CD4-positive, alpha-beta T cell treated with Interferon alpha-2 for 1 hour (primary cell): Measurements from ENCODE around the gene VPS26C.
"Not testable (repeated sequence)": the region's sequence is repeated elsewhere in the genome, so short reads cannot be mapped to it uniquely, and the experiment has no call there.

Experiments used
- DNase-seq, 2 donors: peaks; one replicate each; pipeline ENCODE4 v3.0.0-alpha.2; 2020 to 2022

The VPS26C gene

DNA sequence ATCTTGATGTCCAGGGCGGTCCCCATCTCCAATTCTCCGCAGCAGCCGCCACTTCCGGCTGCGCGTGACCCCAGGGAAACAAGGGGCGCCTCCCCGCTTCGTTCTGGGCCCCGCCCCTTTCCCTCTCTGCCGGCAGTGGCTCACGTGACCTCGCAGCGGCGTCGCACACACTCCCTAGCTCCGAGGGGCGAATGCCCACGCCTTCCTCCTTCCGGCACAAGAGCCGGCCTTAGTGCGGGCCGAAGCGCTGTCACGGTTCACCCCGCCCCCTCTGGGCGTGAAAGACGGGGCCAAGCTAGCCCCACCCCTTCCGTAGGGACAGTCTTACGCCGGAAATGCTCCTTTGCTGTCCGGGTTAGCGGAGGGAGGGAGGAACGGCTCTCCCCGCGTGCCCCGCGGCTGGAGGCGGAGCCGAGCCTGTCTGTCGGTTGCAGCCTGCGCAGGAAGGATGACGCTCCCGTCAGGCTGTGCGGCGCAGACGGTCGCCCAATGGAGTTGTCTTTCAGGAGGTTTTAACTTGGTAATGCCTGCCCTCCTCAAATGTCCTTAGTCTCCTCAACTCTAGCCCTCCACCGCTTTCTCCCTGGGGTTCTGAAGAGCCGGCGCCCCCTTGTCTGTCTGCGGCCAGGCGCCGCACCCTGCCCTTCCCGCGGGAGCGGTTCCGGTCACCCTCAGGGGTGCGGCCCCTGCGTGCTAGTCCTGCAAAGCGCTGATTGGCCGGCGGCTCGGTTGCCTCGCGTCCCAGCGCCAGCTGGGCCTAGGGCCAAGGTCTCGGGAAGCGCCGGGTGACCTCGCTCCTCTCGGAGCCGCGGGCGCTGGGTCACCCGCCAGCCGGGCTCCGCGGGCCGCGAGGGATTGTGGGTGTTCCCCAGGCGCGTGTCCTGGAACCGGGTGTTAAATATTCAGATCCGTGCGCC, at the start of gene VPS26C:
Gene VPS26C (minus strand): TSS at position 66 of the 917 bp plus-strand sequence. CDS start 40 bp downstream, at position 26.
- DNase-seq, result peak; percentile 99

DNA sequence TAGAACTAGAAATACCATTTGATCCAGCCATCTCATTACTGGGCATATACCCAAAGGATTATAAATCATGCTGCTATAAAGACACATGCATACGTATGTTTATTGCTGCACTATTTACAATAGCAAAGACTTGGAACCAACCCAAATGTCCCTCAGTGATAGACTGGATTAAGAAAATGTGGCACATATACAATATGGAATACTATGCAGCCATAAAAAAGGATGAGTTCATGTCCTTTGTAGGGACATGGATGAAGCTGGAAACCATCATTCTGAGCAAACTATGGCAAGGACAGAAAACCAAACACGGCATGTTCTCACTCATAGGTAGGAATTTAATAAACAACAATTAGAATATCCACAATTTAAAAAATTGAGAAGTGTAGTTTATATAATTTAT, 48.9 kb upstream of the VPS26C start:
- not testable (repeated sequence) for DNase-seq

DNA sequence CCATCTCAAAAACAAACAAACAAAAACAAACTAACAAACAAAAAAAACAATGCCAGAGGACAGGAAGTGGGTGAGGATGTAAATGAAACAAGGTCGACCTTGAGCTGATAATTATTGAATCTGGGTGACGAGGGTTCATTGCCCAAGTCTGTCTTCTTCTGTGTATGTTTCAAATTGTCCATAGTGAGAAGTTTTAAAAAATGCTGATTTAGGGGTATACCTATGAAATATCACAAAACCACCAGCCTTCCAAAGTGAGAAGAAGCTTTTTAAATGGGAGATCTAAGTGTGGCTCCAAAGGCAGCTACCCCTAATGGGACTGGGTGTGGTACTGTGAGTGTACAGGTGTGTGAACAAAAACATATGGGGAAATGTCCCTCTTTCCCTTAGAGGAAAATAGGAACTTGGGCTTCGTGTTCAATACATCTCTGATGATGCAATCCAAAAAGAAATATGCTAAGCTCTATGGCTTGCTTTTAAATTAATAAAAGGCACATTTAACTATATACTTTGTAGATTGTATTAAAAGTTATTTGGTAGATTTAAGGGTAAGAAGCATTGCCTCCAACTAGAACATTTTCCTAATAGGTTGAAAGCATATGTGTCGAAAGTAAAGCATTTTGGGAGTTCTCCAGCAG, 33.1 kb upstream of the VPS26C start:
- no peak for DNase-seq

DNA sequence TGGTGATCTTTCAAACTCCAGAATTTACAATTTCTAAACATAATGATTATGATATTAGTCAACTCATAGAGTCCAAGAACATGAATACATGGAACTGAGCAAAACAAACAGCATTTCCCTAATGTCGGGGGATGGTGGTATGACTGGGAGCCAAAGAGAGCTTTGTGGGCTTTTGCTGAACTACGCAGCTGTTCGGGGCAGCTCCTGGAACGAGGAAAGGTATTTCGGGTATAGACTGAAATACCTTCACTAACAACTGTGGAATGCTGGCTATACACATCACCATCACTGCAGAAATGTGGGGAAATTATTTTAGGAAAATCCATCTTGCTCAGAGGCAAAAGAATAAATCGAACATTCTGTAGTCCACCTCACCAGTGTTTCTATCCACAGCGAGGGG, 30.2 kb upstream of the VPS26C start:
- no peak for DNase-seq

DNA sequence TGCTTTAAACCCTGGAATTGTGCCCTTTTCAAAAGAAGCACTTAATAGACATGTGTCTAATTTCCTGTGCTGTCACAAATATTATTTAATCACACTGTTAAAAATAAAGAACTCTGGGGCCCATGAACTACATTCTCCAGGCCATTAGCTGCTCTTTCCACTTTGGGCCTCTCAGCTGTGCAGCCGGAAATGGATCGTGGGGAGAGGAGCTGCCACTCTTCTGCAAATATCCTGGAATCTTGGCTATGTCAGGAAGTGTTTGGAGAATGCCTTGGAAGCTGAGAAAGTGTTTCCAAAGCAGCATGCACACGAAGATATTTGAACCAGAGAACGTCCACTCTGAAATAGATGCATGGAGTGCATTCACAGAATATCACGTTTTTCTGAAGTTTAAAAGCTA, 27.5 kb upstream of the VPS26C start:
- DNase-seq, result no peak

DNA sequence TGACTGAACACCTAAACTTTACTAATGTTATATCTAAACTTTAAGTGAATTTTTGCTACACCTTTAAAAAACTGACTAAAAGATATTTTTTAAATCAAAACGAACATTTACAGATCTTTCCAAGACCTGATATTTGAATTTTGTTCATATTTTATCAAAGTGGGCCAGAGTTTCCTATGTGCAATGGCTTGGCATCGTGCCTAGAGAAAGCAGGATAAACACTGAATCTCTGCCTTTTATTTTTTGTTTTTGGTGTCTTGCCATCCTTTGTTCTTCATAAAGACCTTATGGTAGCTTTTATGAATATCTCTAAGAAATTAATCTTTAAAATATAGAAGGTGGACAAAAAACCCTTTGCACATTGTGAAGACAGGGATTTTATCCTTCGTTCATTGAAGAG, 25.8 kb upstream of the VPS26C start:
- no peak for DNase-seq

DNA sequence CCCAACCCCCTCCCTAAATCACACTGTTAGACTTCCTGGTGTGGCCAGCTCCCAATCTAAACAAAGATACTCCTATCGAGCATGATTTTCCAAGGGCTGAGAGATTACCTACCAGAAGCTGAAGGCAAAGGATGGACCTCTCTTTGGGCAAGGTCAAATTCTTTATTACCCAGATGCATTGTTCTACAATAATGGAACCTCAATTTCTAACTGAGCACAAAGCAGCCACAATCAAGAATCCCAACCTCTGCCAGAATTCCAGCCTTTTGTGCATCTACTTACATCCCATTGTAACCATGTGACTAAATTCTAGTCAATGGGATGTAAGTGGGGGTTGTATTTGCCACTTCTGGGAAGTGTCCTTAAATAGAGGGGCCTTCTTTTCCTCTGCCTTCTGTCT, 24.9 kb upstream of the VPS26C start:
- no peak for DNase-seq

DNA sequence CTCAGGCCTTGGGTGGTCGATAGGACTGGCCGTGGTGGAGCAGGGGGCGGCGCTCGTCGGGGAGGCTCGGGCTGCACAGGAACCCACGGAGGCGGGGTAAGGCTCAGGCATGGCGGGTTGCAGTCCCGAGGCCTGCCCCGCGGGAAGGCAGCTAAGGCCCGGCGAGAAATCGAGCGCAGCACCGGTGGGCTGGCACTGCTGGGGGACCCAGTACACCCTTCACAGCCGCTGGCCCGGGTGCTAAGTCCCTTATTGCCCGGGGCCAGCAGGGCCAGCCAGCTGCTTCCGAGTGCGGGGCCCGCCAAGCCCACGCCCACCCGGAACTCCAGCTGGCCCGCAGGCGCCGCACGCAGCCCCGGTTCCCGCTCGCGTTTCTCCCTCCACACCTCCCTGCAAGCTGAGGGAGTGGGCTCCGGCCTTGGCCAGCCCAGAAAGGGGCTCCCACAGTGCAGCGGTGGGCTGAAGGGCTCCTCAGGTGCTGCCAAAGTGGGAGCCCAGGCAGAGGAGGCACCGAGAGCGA, 16.1 kb upstream of the VPS26C start:
- DNase-seq, result not testable (repeated sequence)

DNA sequence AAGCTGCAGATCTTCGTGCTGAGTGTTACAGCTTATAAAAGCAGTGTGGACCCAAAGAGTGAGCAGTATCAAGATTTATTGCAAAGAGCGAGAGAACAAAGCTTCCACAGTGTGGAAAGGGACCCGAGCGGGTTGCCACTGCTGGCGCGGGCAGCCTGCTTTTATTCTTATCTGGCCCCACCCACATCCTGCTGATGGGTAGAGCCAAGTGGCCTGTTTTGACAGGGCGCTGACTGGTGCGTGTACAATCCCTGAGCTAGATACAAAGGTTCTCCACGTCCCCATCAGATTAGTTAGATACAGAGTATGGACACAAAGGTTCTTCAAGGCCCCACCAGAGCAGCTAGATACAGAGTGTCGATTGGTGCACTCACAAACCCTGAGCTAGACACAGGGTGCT, 15.5 kb upstream of the VPS26C start:
- peak; percentile 9 to 41 for DNase-seq

DNA sequence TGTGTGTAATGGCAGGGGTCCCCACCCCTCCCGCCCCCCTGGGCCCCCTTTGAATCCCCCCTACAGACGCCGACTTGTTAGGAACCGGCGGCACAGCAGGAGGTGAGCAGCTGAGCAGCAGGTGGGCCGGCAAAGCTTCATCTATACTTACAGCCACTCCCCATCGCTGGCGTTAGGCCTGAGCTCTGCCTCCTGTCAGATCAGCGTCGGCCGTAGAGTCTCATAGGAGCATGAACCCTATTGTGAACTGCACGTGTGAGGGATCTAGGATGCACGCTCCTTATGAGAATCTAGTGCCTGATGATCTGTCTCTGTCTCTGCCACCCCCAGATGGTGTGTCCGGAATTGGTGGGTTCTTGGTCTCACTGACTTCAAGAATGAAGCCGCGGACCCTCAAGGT, 14.9 kb upstream of the VPS26C start:
- peak in 1 of 2 donors; percentile 17 for DNase-seq

DNA sequence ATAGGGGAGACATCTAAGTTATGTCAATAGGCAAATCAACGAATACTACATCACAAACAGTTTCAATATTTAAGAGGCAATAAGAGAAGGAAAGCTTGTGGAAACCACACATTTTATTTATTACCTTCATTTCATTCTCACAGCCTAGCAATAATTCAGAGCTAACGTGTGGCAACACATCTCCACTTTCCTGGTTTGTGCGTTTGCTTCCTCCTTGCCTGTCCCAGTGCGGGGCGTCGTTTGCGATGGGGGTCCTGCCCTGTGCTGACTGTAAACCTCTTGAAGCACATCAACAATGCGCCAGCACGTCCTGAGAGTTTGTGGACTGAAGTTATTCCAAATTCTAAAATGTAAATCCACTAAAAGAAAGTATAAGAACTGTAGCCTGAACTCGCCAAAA, 14.4 kb upstream of the VPS26C start:
- no peak for DNase-seq

DNA sequence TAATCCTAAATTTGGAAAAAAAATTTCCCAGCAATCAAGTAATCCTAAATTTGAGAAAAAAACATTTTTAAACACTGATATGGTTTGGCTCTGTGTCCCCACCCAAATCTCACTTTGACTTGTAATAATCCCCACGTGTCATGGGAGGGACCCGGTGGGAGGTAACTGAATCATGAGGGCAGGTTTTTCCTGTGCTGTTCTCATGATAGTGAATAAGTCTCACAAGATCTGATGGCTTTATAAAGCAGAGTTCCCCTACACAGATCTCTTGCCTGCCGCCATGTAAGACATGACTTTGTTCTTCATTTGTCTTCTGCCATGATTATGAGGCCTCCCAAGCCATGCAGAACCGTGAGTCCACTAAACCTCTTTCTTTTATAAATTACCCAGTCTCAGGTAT, 12.1 kb upstream of the VPS26C start:
- not testable (repeated sequence) for DNase-seq

DNA sequence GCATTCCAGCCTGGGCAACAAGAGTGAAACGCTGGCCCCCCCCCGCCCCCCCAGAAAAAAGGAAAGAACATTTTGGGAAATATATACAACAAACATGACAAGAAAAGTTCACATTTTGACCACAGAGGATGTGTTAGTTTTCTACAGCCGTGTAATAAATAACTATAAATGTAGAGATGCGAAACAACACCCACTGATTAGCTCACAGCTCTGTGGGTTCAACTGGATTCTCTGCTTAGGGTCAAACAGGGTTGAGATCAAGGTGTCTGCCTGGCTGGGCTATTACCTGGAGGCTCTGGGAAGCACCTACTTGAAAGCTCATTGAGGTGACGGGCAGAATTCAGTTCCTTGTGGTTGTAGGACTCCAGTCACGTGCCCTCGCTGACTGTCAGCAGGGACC, 11.1 kb upstream of the VPS26C start:
- no peak for DNase-seq

DNA sequence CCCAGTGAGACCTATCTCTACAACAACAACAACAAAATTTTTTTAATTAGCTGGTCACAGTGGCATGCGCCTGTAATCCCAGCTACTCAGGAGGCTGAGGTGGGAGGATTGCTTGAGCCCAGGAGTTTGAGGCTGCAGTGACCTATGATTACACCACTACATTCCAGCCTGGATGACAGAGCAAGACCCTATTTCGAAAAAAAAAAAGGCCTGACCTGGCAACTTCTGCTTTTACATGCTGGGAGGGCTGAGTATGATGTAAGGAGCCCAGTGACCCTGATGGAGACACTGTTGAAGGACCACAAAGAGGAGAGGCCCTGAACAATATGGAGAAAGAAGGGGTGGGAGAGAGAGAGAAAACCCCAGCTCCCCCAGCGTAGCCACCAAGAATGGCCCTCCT, 9.2 kb upstream of the VPS26C start:
- DNase-seq, result no peak

DNA sequence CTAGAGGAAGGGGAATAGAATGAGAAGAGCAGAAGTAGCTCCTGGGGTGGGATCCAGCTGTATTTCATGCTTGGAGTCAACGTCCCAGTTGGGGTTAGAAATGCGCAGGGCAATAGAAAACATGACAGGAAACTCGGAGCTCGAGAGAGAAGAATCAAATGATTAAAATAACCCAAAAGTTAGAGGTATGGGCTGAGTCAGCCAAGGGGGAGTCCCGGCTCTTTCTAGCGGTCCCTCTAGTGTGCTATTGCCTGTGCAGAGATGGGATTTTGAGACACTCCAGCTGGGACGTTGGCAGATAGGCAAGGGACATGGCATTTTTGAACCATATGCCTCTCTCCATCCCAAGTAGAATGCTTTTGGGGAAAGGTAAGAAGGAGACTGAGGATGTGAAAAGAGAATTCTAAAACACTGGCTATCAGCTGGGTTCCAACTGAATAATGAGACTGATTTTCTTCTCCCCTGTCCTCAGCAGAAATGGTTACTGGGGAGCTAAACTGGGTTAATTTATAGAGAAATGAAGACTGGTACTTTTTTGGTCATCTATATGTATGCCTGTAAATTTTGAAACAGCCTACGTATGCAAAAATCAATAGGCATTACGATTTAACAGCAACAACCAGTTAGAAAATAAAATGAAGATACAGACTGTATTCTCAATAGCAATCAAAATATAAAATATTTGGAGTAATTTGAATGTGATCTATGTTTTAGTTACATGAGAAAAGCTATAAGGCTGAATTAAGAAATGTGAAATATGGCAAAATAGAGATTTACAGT, 7.0 kb upstream of the VPS26C start:
- DNase-seq, result no peak

DNA sequence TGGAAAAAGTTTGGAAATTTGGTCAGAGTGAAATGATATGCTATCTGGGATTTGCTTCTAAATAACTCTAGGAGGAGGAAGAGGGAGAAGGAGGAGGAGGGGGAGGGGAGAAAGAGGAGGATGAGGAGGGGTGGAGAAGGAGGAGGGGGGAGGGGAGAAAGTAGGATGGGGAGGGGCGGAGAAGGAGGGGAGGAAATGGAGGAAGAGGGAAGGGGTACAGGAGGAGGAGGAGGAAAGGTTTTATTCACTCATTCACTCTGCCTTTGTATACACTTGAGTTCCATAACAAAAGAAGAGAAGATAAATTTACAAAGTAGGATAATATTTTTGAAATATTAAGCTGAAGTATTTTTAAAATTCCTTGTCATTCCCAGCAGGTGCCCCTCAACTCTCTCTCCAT, 6.3 kb upstream of the VPS26C start:
- DNase-seq, result no peak

DNA sequence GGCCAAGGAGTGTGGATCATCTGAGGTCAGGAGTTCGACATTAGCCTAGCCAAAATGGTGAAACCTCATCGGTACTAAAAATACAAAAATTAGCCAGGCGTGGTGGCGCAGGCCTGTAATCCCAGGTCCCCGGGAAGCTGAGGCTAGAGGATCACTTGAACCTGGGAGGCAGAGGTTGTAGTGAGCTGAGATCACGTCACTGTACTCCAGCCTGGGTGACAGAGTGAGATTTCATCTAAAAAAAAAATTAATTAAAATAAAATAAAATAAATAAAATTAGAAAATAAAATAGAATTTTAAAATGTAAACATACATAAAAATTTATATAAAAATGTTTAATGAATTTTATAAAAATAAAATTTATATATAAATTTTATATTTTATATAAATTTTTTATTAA, 5.8 kb upstream of the VPS26C start:
- no peak for DNase-seq

DNA sequence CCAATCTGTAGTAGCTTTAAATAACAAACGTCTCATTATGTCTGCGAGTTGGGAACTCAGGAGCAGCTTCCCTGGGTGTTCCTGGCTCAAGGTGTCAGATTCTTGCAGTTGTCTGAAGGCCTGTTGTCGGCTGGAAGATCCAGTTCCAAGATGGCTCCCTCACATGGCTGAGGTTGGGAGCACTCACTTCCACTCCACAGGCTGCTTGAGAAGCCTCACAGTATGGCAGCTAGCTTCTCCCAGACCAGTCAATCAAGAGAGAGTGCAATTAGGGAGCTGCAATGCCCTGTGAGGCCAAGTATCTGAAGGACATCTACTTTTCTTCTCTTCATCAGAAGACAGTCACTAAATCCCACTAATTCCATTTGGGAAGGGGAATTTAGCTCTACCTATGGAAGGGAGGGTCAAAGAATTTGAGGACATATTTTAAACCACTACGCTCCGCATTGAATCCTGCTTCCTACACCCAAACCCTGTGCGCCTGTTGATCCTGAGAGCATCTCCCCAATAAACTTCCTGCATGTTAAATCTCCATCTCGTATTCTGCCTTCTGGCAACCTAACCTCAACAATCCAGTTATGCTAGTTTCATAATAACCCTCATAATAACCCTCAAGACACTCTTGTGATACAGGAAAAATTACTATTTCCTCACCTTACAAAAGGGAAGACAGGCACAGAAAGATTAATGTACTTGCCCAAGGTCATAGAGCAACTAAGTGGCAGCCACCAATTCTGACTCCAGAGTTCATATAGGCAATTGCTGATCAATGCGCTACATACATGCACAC, 3.6 kb upstream of the VPS26C start:
- no peak for DNase-seq

DNA sequence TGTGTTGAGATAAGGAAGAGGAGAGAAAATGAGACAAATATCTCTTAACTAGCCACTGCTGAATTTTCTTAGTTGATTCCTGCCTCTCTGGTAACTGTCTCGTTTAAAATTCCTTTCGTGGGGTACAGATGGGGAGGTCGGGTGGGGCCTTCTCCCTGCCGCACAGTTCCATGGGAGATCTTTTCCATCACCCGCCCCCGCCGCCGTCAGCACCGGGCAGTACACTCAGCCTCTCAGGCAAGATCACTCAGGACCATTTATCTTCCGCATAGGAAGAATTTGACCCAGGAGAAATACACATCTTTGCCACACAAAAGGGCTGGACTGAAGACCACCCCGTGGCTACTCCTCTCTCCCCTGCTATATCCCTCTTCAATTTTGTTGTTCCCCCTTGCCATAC, 2.3 kb upstream of the VPS26C start:
- DNase-seq, result no peak

DNA sequence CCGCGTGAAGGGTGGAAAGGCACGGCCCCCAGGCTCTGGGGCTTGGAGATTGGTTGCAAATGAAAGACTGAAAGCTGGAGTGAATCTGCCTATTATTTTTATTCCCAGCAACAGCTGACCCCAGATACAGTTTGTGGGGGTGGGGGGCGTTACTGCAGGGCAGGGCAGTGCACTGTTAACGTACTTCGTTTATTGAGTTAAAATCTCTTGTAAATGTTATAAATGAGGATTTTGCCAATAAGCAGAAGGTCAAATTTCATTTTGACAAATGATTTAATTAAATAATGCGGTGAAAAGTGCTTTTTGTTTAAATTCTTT, 1.0 kb upstream of the VPS26C start:
- no peak for DNase-seq

DNA sequence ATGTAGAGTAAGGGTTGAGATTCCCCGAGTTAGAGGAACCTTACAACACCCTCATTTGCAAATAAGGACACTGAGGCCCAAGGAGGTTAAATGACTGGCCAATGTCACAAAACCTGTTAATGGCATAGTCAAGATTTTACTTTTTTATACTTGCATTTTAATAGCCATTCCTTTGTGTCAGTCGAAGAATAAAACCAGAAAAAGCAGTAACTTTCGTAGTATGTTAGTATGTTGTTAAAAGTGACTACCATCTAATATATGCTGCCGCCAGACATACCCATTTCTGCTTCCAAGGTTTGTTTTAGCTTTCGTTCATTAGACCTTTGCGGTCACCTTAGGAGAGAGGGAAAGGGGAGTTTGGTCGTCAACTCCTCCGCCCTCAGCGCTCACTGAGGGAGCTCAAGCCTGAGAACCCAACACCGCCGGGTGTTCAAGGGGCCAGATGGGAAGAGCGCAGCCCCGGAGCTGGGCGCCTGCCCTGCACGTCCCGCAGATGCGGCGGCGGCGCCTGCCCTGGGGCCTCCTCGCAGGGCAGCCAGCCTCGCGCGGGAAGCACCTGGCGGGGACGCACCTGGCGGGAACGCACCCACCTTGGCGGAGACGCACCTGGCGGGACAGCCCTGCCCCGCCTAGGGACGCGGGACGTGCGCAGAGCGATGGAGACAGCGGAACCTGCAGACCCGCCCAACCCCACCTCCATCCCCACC, 466 bp downstream of the VPS26C start:
- no peak for DNase-seq

DNA sequence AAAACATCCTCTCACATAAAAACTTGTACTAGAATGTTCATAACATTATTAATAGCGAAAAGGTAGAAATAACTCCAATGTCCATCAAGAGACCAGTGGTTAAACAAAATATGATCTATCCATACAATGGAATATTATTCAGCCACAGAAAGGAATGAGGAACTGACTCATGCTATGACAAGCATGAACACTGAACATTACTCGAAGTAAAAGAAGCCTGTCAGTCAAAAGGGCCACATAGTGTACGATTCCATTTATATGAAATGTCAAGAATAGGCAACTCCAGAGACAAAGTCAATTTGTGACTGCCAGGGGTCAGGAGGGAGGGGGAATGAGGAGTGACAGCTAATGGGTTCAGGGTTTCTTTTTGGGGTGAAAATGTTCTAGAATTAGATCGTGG, 2.3 kb downstream of the VPS26C start:
- no peak for DNase-seq
